Esophagus mucosa (tissue), 1 donor: ENCODE data around the gene APOF. TPM values are rescaled to one million over a fixed set of nuclear protein-coding genes. Genes with fewer than 3 reads are reported as not detected.
"Not testable (repeated sequence)": the region's sequence is repeated elsewhere in the genome, so short reads cannot be mapped to it uniquely, and the experiment has no call there.

Experiments
- ATAC-seq: fragments of 200-7000 bp; cut with Tn5 transposase; one replicate; pipeline ENCODE4 v1.9.1; 2020
- total RNA-seq: library from RNA; stranded (reverse); gene quantifications from one replicate; pipeline ENCODE4 v1.2.4, GENCODE V29; 2023
- donor health status: DM: yes; HTN: yes; CAD: no.

Gene APOF
- total RNA-seq, 1 donor from 2014 or later, result not detected

DNA sequence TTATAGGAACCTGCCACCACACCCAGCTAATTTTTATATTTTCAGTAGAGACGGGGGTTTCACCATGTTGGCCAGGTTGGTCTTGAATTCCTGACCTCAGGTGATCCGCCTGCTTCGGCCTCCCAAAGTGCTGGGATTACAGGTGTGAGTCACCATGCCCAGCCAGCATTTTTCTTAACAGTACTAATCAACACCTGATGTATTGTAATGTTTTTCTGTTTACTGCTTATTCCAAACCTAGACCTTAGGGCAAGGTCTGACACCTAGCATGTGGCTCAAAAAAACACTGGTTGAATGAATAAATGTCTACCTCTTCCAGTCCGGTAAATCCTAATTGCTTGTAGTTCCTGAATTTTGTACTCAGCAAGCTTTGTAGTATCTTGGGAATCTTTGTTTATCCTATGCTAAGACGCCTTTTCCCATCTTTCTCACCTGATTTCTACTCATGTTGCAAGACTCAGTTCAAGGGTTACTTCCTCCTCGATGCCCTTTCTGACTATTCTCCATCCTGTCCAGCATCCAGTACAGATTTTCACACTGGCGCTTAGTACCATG is 31.6 kb downstream of the APOF start:
- no peak for ATAC-seq

GRCh38 chr12:56326533-56326932 is 36.1 kb downstream of the APOF start:
- no peak for ATAC-seq

DNA sequence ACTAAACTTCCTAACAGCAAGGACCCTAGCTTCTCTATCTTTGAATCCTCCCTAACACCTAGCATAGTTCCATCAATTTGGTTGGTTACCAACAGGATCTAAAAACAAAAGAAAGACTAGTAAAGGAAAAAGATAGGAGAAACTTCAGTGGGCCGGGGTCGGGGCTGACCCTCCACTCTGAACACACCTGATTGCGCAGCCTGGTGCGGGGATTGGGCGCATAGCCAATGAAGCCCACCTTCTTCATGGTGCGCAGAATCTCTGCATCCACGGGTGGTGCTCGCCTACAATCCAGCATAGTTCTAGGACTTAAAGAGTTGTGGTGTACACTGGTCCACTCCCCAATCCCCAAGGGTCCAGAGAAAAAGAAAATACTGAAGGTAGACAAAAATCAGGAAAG is 36.5 kb downstream of the APOF start:
- ATAC-seq, result no peak

- ATAC-seq, result no peak
These were observed 38.5 kb downstream of the APOF start for GRCh38 chr12:56324206-56324605.

GRCh38 chr12:56321610-56322009 is 41.0 kb downstream of the APOF start:
- not testable (repeated sequence) for ATAC-seq

DNA sequence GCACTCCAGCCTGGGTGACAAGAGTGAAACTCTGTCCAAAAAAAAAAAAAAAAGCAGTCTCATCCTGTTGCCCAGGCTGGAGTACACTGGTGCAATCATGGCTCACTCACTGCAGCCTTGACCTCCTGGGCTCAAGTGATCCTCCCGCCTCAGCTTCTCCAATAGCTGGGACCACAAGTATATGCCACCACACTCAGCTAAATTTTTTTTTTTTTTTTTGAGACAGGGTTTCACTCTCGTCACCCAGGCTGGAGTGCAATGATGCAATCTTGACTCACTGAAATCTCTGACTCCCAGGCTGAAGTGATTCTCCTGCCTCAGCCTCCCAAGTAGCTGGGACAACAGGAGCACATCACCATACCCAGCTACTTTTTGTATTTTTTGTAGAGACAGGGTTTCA is 41.6 kb downstream of the APOF start:
- ATAC-seq, result no peak

GRCh38 chr12:56317675-56318074 is 45.0 kb downstream of the APOF start:
- no peak for ATAC-seq

DNA sequence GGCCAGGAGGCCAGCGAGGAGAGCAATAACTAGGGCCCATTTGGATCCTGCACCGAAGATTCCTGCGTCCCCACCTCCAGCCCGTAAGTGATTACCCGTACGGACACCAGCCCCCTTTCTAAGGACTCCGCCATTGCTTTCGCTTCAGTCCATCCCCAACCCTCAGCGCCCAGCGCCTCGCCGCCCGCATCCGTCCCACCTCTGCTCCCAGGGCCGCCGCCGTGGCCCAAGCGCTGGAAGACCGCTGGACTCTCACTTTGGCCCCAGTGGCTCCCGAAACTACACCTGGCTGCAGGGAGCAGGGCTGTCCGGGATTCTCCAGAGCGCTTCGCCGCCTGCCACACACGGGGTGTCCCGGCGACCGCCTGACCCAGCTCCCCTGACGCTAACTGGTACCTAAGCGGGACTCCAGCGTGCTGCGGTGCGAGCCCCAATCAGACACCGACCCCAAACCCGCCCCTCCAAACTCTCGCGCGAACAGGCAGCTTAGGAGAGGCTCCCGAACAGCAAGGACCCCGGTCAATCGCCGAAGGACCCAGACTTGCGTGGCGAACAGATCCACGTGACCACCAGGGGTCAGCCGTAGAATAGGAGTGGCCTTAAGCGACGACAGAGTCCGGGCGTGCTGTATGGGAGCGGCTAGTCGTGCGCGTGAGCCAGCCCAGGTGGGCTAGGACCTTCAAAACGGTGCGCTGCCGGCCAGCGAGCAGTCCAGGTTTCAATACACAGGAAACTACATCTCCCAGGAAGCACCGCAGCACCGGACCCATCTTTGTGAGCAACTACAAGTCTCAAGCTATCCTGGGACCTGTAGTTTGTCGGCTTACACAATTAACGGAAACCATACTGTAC is 46.8 kb downstream of the APOF start, which contains the start of gene CNPY2:
Gene CNPY2 (minus strand): TSS at position 367 of the 852 bp plus-strand sequence. CDS start 771 bp downstream, outside the sequence.
- peak; percentile 93 for ATAC-seq

- ATAC-seq, result peak; percentile 31
These were observed 47.4 kb downstream of the APOF start for GRCh38 chr12:56315249-56315621.

DNA sequence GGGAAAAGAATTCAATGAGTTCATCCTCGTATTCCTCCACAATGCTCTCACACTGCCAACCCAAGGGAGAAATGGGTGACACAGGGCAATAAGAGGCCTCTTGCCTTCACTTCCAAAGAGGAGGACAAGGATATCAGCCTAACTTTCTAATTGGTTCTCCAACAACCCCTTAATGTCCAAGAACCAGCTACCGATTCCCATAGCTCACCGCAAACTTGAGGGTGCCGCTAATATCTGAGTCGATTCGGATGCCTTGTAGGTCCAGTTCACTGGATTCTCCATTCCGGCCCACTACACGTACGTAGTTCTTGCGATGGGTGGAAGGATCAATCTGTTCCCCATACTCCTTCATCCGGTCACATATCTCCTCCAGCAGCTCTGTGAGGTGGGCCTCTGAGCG is 51.7 kb downstream of the APOF start:
- ATAC-seq, result no peak

Other genes starting within 250 kb of the APOF start
- 4,992 TPM for gene RPL41, start 246.2 kb downstream of the APOF start, total RNA-seq
- gene ZC3H10, start 244.6 kb downstream of the APOF start, total RNA-seq, result 1.8 TPM
- gene ESYT1, start 234.6 kb downstream of the APOF start, total RNA-seq, result 48.8 TPM
- gene MYL6B, start 210.3 kb downstream of the APOF start, total RNA-seq, result 54.2 TPM
- 1,179 TPM for gene MYL6, start 204.5 kb downstream of the APOF start, total RNA-seq
- 44.4 TPM for gene SMARCC2, start 173.4 kb downstream of the APOF start, total RNA-seq
- gene RNF41, start 140.9 kb downstream of the APOF start, total RNA-seq, result 26.9 TPM
- gene NABP2, start 138.5 kb downstream of the APOF start, total RNA-seq, result 26.5 TPM
- gene SLC39A5, start 132.8 kb downstream of the APOF start, total RNA-seq, result not detected
- 19.8 TPM for gene ANKRD52, start 104.5 kb downstream of the APOF start, total RNA-seq
- 3.1 TPM for gene COQ10A, start 95.9 kb downstream of the APOF start, total RNA-seq
- gene CS, start 62.5 kb downstream of the APOF start, total RNA-seq, result 215 TPM
- 67.7 TPM for gene CNPY2, start 46.9 kb downstream of the APOF start, total RNA-seq
- gene PAN2, start 28.9 kb downstream of the APOF start, total RNA-seq, result 21.4 TPM
- gene IL23A, start 24.0 kb downstream of the APOF start, total RNA-seq, result 1.8 TPM
- gene STAT2, start 2.8 kb downstream of the APOF start, total RNA-seq, result 54.5 TPM
- 10.5 TPM for gene TIMELESS, start 86.6 kb upstream of the APOF start, total RNA-seq
- gene MIP, start 91.8 kb upstream of the APOF start, total RNA-seq, result not detected
- 3.2 TPM for gene SPRYD4, start 105.7 kb upstream of the APOF start, total RNA-seq
- gene GLS2, start 125.3 kb upstream of the APOF start, total RNA-seq, result 2.6 TPM
- gene RBMS2, start 159.0 kb upstream of the APOF start, total RNA-seq, result 11.3 TPM